GM21528 (cell line): ENCODE data around the gene PIAS2.

ENCODE experiments used
- ATAC-seq: cut with Tn5 transposase; IDR thresholded peaks from one replicate; pipeline ENCODE4 v1.9.1; 2021; ENCODE audit warnings: mild to moderate bottlenecking, moderate library complexity; ENCODE audit not compliant: unreplicated experiment, low FRiP score

The PIAS2 gene

GRCh38 chr18:46768166-46768921 lies 149.0 kb downstream of the PIAS2 start:
- no peak for ATAC-seq

- no peak for ATAC-seq
These were observed 150.1 kb downstream of the PIAS2 start for GRCh38 chr18:46767217-46767616.

GRCh38 chr18:46764586-46764985 lies 152.7 kb downstream of the PIAS2 start:
- ATAC-seq = no peak

GRCh38 chr18:46761059-46761769 lies 156.1 kb downstream of the PIAS2 start:
- ATAC-seq = no peak

- no peak for ATAC-seq
These were observed 157.4 kb downstream of the PIAS2 start for GRCh38 chr18:46759890-46760289.

GRCh38 chr18:46756559-46757201 lies 160.6 kb downstream of the PIAS2 start, which contains the start of gene ST8SIA5:
Gene ST8SIA5, minus strand, starts transcription at chr18:46757053. Its CDS starts 545 bp downstream, at chr18:46756508.
- ATAC-seq = no peak

GRCh38 chr18:46756025-46756558 lies 161.2 kb downstream of the PIAS2 start:
- ATAC-seq = no peak

- ATAC-seq = no peak
These were observed 161.8 kb downstream of the PIAS2 start for GRCh38 chr18:46755315-46756024.

- ATAC-seq = no peak
These were observed 162.5 kb downstream of the PIAS2 start for GRCh38 chr18:46754661-46755292.

- no peak for ATAC-seq
These were observed 163.1 kb downstream of the PIAS2 start for GRCh38 chr18:46754188-46754587.
